ENCODE results near the gene DDR1.

GRCh38 chr6:30931272-30931671, 47.0 kb downstream of the DDR1 start:
- TF ChIP-seq EZH2phosphoT487 (IDR thresholded peaks at IDR 0.05; ENCODE audit: low read depth) (no peak), CTCF (IDR thresholded peaks at IDR 0.05; ENCODE audit: low read depth, low read length) (no peak)

Measured in OCI-LY3 (cell line).